ENCODE results near the gene CCSAP.

CCSAP gene

DNA sequence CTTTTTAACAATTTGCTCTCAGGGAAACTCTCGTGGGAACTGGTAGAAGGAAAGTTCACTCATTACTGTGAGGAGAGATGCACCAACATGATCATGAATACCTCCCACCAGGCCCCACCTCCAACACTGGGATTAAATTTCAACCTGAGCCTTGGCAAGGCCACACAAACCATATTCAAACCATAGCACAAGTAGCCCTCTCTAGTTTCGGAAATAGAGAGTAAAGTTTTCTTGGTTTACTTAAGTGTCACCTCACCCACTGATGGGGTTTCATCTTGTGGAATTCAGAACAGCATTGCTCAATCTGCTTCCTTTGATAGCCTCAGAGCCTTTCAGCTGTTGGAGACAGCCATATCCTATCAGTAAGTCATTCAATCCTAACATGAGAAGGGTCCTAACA, 25.5 kb upstream of the CCSAP start:
- ATAC-seq, result no peak
- TF ChIP-seq, protein P1, sequence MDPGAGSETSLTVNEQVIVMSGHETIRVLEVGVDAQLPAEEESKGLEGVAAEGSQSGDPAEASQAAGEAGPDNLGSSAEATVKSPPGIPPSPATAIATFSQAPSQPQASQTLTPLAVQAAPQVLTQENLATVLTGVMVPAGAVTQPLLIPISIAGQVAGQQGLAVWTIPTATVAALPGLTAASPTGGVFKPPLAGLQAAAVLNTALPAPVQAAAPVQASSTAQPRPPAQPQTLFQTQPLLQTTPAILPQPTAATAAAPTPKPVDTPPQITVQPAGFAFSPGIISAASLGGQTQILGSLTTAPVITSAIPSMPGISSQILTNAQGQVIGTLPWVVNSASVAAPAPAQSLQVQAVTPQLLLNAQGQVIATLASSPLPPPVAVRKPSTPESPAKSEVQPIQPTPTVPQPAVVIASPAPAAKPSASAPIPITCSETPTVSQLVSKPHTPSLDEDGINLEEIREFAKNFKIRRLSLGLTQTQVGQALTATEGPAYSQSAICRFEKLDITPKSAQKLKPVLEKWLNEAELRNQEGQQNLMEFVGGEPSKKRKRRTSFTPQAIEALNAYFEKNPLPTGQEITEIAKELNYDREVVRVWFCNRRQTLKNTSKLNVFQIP (CRISPR knock-in tag; IDR thresholded peaks at IDR 0.05; ENCODE audit: borderline replicate concordance, low read depth), result no peak
- TF ChIP-seq GLIS3 (CRISPR knock-in tag; IDR thresholded peaks at IDR 0.05) (no peak), ZFP30 (CRISPR knock-in tag; IDR thresholded peaks at IDR 0.05) (no peak), CSDC2 (CRISPR knock-in tag; IDR thresholded peaks at IDR 0.05) (no peak), ZNF565 (CRISPR knock-in tag; conservative IDR thresholded peaks at IDR 0.05; ENCODE audit: low read depth) (no peak), ZC3H10 (CRISPR knock-in tag; IDR thresholded peaks at IDR 0.05) (no peak), PPARA (CRISPR knock-in tag; IDR thresholded peaks at IDR 0.05; ENCODE audit: borderline replicate concordance) (no peak), OSR1 (CRISPR knock-in tag; IDR thresholded peaks at IDR 0.05) (no peak), TOX (CRISPR knock-in tag; IDR thresholded peaks at IDR 0.05; ENCODE audit: borderline replicate concordance) (no peak)

DNA sequence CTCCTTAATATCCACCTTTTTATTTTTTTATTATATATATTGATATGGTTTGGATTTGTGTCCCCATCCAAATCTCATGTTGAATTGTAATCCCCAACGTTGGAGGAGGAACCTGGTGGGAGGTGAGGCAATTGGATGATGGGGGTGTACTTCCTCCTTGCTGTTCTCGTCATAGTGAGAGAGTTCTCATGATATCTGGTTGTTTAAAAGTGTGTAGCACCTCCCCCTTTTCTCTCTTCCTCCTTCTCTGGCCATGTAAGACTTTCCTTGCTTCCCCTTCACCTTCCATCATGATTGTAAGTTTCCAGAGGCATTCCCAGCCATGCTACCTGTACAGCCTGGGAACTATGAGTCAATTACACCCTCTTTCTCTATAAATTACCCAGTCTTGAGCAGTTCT, 22.7 kb upstream of the CCSAP start:
- no peak for ATAC-seq

DNA sequence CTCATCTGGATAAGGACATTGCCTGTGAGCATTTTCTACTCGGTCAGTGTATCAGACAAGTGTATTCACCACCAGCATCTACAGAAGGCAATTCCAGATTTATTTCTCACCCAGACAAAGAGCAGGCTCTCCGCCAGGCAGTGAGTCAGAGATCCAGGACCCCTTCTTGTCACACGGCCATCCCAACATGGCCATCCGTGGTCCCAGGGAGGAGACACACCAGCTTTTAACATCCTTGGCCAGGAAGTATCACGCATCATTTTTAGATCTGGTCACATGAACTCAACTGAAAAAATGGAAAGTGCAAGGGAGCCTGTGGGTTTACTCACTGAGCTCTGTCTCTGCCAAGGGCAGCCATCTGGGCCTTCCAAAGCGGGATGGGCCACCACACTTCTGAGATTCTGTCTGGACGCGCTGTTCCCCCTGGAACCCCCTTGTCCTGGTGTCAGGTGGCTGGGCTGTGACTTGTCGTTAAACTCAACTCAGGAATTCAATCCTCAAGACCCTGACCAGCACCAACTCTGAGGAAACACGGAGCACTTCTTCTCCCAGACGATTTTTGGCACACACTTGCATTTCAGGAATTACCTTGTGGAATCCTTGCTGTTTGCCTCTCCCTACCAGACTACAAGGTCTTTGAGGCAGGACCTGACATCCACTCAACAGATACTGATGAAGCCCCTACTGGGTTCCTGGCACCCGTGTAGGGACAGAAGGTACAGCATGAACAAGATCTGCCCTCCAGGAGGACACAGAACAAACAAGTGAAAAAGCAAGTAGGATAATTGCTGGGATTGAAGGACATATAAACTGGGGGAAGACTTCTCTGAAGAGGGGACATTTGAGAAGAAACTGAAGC, 21.6 kb upstream of the CCSAP start:
- ATAC-seq, result peak; percentile 54
- TF ChIP-seq PPARA (CRISPR knock-in tag; IDR thresholded peaks at IDR 0.05; ENCODE audit: borderline replicate concordance) (no peak), CSDC2 (CRISPR knock-in tag; IDR thresholded peaks at IDR 0.05) (no peak)

More for the DNA sequence above, 22.7 kb upstream of the CCSAP start:
- TF ChIP-seq ZNF8 (CRISPR knock-in tag; IDR thresholded peaks at IDR 0.05), result no peak
- no peak for TF ChIP-seq TOX (CRISPR knock-in tag; IDR thresholded peaks at IDR 0.05; ENCODE audit: borderline replicate concordance)
- TF ChIP-seq, protein P1 (CRISPR knock-in tag; IDR thresholded peaks at IDR 0.05; ENCODE audit: borderline replicate concordance, low read depth), result no peak
- TF ChIP-seq ISL1 (CRISPR knock-in tag; IDR thresholded peaks at IDR 0.05), result no peak
- TF ChIP-seq CSDC2 (CRISPR knock-in tag; IDR thresholded peaks at IDR 0.05), result no peak
- TF ChIP-seq, protein P2, sequence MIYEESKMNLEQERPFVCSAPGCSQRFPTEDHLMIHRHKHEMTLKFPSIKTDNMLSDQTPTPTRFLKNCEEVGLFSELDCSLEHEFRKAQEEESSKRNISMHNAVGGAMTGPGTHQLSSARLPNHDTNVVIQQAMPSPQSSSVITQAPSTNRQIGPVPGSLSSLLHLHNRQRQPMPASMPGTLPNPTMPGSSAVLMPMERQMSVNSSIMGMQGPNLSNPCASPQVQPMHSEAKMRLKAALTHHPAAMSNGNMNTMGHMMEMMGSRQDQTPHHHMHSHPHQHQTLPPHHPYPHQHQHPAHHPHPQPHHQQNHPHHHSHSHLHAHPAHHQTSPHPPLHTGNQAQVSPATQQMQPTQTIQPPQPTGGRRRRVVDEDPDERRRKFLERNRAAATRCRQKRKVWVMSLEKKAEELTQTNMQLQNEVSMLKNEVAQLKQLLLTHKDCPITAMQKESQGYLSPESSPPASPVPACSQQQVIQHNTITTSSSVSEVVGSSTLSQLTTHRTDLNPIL (CRISPR knock-in tag; IDR thresholded peaks at IDR 0.05; ENCODE audit: low read depth), result no peak
- no peak for TF ChIP-seq ZC3H10 (CRISPR knock-in tag; IDR thresholded peaks at IDR 0.05)
- no peak for TF ChIP-seq ARNTL (CRISPR knock-in tag; IDR thresholded peaks at IDR 0.05; ENCODE audit: borderline replicate concordance, low read depth)
- TF ChIP-seq ZNF70 (CRISPR knock-in tag; IDR thresholded peaks at IDR 0.05), result no peak
- no peak for TF ChIP-seq OSR1 (CRISPR knock-in tag; IDR thresholded peaks at IDR 0.05)
- no peak for TF ChIP-seq PPARA (CRISPR knock-in tag; IDR thresholded peaks at IDR 0.05; ENCODE audit: borderline replicate concordance)

DNA sequence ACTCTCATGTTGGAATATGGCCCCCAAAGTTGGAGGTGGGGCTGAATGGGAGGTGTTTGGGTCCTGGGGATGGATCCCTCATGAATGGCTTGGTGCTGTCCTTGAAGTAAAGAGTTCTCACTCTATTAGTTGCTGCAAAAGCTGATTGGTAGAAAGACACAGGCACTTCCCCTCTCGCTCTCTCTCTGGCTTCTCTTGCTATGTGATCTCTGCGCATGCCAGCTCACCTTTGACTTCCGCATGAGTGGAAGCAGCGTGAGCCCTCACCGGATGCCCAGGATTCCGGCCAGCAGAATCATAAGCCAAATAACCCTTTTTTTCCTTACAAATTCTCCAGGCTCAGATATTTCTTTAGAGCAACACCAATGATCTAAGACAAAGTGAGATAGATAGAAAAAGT, 20.9 kb upstream of the CCSAP start:
- no peak for TF ChIP-seq SNAI2 (CRISPR knock-in tag; IDR thresholded peaks at IDR 0.05)
- TF ChIP-seq ARNTL (CRISPR knock-in tag; IDR thresholded peaks at IDR 0.05; ENCODE audit: borderline replicate concordance, low read depth), result no peak
- TF ChIP-seq, protein P3, sequence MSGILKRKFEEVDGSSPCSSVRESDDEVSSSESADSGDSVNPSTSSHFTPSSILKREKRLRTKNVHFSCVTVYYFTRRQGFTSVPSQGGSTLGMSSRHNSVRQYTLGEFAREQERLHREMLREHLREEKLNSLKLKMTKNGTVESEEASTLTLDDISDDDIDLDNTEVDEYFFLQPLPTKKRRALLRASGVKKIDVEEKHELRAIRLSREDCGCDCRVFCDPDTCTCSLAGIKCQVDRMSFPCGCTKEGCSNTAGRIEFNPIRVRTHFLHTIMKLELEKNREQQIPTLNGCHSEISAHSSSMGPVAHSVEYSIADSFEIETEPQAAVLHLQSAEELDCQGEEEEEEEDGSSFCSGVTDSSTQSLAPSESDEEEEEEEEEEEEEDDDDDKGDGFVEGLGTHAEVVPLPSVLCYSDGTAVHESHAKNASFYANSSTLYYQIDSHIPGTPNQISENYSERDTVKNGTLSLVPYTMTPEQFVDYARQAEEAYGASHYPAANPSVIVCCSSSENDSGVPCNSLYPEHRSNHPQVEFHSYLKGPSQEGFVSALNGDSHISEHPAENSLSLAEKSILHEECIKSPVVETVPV (CRISPR knock-in tag; IDR thresholded peaks at IDR 0.05), result no peak
- TF ChIP-seq ZC3H10 (CRISPR knock-in tag; IDR thresholded peaks at IDR 0.05), result no peak
- no peak for TF ChIP-seq ZFP30 (CRISPR knock-in tag; IDR thresholded peaks at IDR 0.05)
- TF ChIP-seq CSDC2 (CRISPR knock-in tag; IDR thresholded peaks at IDR 0.05), result no peak
- TF ChIP-seq BACH2 (CRISPR knock-in tag; IDR thresholded peaks at IDR 0.05; ENCODE audit: borderline replicate concordance), result no peak
- TF ChIP-seq PPARA (CRISPR knock-in tag; IDR thresholded peaks at IDR 0.05; ENCODE audit: borderline replicate concordance), result no peak
- ATAC-seq, result no peak

DNA sequence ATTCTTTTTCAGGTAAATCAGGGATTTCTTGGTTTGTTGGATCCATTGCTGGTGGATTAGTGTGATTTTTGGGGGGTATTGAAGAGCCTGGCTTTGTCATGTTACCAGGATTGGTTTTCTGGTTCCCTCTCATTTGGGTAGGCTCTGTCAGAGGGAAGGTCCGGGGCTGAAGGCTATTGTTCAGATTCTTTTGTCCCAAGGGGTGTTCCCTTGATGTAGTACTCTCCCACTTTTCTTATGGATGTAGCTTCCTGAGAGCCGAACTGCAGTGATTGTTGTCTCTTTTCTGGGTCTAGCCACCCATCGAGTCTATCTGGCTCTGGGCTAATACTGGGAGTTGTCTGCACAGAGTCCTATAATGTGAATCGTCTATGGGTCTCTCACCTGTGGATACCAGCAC, 17.6 kb upstream of the CCSAP start:
- TF ChIP-seq, protein P2 (CRISPR knock-in tag; IDR thresholded peaks at IDR 0.05; ENCODE audit: low read depth), result no peak
- no peak for ATAC-seq

All from SK-N-SH treated with all-trans-retinoic acid at 6 μM for 48 hours (cell line).